ENCODE data around the gene DDAH1.

- no peak for TF ChIP-seq CTCF (IDR thresholded peaks at IDR 0.05; ENCODE audit: low read depth, low read length, poor library complexity, severe bottlenecking)
- TF ChIP-seq EZH2phosphoT487 (IDR thresholded peaks at IDR 0.05; ENCODE audit: borderline replicate concordance, low read length) = no peak
Observed at GRCh38 chr1:85413169-85413568, 51.8 kb downstream of the DDAH1 start.
